ENCODE results near the gene RAB11FIP3. TPM values are rescaled to one million over a fixed set of nuclear protein-coding genes. Genes with fewer than 3 reads are reported as not detected.
"Not testable (repeated sequence)": the region's sequence is repeated elsewhere in the genome, so short reads cannot be mapped to it uniquely, and the experiment has no call there.

RAB11FIP3 gene
- total RNA-seq, 2 donors from 2014 or later: 19.9 to 43.8 TPM

DNA sequence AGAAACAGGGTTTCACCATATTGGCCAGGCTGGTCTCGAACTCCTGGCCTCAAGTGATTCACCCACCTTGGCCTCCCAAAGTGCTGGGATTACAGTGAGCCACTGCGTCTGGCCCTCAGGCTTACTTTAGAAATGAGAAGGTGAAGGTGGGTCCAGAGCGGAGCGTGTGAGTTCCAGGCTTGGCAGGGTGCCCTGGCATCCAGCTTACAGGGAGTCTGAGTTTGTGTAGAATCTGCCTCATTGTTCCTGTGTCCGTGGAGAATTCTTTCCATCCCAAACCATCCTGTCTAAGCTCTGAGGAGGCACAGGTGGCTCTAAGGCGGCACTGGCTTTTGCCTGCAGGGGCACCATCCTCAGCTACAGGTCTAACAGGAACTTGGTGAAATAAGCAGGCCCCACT is 50.6 kb downstream of the RAB11FIP3 start:
- Histone ChIP-seq H3K27me3 (no peaks in the 10 kb centered on the region), H3K36me3 (peaks cover 5% of the 10 kb centered on the region), H3K4me1 (peaks cover 0 to 21% of the 10 kb centered on the region in 2 donors), H3K4me3 (no peak overlapping the region), H3K9me3 (no peaks in the 10 kb centered on the region), H3K27ac (no peak overlapping the region)
- DNase-seq (ENCODE audit: low spot score): no peak
- TF ChIP-seq, protein P1, sequence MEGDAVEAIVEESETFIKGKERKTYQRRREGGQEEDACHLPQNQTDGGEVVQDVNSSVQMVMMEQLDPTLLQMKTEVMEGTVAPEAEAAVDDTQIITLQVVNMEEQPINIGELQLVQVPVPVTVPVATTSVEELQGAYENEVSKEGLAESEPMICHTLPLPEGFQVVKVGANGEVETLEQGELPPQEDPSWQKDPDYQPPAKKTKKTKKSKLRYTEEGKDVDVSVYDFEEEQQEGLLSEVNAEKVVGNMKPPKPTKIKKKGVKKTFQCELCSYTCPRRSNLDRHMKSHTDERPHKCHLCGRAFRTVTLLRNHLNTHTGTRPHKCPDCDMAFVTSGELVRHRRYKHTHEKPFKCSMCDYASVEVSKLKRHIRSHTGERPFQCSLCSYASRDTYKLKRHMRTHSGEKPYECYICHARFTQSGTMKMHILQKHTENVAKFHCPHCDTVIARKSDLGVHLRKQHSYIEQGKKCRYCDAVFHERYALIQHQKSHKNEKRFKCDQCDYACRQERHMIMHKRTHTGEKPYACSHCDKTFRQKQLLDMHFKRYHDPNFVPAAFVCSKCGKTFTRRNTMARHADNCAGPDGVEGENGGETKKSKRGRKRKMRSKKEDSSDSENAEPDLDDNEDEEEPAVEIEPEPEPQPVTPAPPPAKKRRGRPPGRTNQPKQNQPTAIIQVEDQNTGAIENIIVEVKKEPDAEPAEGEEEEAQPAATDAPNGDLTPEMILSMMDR (IDR thresholded peaks at IDR 0.05): no peak

DNA sequence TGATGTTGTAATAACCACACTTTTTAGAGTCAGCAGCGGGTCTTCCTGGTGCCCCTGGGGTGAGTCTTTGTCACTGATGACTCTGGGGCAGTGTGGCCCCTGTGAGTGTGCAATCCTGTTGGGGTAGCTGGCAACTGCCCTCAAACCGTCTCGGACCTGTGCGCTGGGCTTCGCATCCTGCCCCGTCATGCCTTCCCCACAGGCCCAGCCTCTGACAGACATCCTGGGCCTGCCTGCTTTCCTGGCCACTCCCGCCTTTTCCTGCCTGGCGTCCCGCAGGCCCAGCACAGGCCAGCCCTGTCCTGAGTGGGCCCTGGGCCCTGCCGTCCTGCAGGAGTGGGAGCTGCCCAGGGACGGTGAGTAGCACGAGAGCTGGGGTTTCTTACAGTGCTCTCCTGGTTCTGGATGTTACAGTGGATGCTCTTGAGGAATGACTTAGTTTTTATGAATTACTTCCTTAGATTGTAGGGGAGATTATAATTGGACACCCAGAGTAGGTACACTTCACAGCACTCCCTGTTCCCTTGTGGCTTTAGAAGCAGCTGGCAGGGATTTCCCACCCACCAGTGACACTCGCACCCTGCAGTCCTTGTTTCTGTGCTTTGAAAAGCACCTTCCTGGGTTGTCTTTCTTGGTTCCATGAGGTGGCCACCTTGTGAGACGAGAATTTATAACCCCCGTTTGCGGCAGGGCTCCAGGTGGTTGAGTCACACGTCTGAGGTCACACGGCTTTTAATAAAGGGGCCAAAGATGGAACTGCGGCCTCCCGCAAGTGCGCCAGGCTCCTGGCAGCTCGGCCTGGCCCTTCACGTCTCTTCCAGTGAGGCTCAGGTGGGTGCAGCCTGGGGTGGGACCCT is 52.1 kb downstream of the RAB11FIP3 start:
- Histone ChIP-seq H3K36me3 (no peaks in the 10 kb centered on the region), H3K27ac (peak overlapping the region in 1 of 2 donors; percentile 0), H3K4me3 (no peak overlapping the region), H3K9me3 (no peaks in the 10 kb centered on the region), H3K4me1 (peaks cover 0 to 7% of the 10 kb centered on the region in 2 donors), H3K27me3 (no peaks in the 10 kb centered on the region)
- TF ChIP-seq, protein P1 (IDR thresholded peaks at IDR 0.05): no peak
- DNase-seq (ENCODE audit: low spot score): no peak

DNA sequence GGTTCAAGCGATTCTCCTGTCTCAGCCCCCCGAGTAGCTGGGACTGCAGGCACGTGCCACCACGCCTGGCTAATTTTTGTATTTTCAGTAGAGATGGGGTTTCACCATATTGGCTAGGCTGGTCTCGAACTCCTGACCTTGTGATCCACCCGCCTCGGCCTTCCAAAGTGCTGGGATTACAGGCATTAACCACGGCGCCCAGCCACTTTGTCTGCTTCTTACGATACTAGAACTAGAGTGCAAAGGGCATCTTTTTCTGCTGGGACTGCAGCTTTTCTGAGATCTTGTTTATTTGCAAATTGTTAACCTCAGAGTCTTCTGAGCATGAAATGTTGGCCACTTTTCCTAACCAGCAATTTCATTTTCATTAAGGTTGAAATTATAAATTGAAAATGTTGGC is 52.8 kb downstream of the RAB11FIP3 start:
- H3K4me1 ChIP-seq: peaks cover 0 to 11% of the 10 kb centered on the region in 2 donors
- H3K36me3 ChIP-seq; H3K4me3 ChIP-seq; DNase-seq (ENCODE audit: low spot score); H3K27me3 ChIP-seq; H3K27ac ChIP-seq; H3K9me3 ChIP-seq: not testable (repeated sequence)

DNA sequence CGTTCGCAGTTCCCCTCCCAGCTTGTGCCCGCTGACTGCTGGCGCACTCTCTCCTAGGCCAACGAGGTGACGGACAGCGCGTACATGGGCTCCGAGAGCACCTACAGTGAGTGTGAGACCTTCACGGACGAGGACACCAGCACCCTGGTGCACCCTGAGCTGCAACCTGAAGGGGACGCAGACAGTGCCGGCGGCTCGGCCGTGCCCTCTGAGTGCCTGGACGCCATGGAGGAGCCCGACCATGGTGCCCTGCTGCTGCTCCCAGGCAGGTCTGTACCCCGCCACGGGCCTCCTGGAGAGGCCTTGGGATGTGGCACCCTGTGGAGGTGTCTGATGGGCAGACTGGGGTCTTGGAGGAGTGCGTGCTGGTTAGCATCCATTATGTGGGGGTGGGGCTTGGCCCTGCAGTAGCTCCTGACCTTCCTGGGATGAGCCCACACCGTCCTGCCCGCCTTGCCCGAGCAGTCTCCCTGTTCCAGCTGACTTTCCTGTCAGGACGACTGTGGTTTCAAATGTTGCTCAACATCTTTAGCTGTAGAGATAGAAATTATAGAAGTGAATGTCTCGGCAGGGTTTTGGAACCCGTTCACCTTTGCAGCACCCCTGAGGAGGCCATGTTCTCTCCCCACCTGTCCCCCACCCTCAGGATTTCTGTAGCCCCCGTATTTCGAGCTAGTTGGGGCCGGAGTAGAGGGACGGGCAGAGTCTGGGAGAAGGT is 57.2 kb downstream of the RAB11FIP3 start:
- Histone ChIP-seq H3K4me1 (peaks cover 0 to 14% of the 10 kb centered on the region in 2 donors), H3K9me3 (no peaks in the 10 kb centered on the region), H3K4me3 (no peak overlapping the region), H3K27ac (peak overlapping the region; percentile 59 to 75), H3K36me3 (no peaks in the 10 kb centered on the region), H3K27me3 (no peaks in the 10 kb centered on the region)
- TF ChIP-seq, protein P1 (IDR thresholded peaks at IDR 0.05): no peak
- no peak for DNase-seq (ENCODE audit: low spot score)

DNA sequence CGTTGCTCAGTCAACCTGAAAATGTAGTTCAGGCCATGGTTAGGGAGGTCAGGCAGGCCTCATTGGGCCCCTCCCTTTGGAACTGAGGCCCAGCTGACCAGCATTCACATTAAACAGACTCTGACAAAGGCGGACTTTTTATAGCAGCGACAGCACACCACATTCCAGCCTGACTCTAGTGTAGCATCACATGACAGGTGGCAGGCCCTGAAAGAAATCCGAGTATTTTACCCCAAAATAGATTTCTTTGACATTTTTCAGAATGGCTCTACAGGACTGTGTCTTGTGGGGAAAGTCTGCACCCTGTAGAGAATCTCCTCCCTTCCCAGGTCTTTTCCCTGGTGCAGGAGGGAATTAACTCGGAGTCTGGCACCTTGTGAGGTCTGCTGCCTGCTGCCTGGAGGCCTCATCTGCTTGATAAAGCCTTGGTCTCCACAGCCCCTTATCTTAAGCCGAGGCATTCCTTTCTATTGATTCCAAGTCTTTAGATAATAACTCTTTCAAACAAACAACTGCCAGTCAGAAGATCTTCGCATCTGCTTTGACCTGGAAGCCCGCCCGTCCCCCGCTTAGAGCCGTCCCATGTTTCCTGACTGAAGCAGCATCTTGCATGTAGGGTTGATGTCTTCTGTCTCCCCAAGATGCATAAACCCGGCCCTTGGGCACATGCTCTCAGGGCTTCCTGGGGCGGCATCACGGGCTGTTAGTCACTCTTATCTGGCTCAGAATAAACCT is 58.1 kb downstream of the RAB11FIP3 start:
- DNase-seq (ENCODE audit: low spot score): no peak
- Histone ChIP-seq H3K27ac (peak overlapping the region; percentile 59 to 75), H3K27me3 (no peaks in the 10 kb centered on the region), H3K4me1 (peaks cover 0 to 13% of the 10 kb centered on the region in 2 donors), H3K36me3 (no peaks in the 10 kb centered on the region), H3K4me3 (no peak overlapping the region), H3K9me3 (no peaks in the 10 kb centered on the region)
- TF ChIP-seq, protein P1 (IDR thresholded peaks at IDR 0.05): no peak

DNA sequence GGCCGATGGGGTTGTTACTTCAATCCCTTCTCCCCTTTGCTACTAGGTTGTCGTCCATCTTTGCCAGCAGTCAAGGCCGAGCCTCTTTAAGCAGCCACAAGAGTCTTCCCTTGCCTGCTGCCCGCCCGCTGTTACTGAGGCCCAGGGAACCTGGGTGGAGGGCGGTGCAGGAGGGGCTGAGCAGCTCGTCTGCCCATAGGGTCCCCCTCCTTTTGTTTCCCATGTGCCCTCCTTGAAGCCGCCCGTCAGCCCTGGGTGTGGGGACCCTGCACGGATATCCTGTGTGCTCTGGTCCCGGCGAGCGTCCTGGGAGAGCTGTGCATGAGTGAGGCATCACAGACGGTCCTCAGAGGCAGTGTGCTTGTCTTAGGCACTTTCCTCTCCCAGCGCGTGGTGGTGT is 64.2 kb downstream of the RAB11FIP3 start:
- peaks cover 30% of the 10 kb centered on the region for H3K36me3 ChIP-seq
- H3K4me1 ChIP-seq: no peaks in the 10 kb centered on the region
- H3K27me3 ChIP-seq: no peaks in the 10 kb centered on the region
- TF ChIP-seq, protein P1 (IDR thresholded peaks at IDR 0.05): no peak
- no peak for DNase-seq (ENCODE audit: low spot score)
- H3K9me3 ChIP-seq: no peaks in the 10 kb centered on the region
- no peak overlapping the region for H3K4me3 ChIP-seq
- H3K27ac ChIP-seq: no peak overlapping the region

Data from right atrium auricular region (tissue), 2 donors.